CD4-positive, alpha-beta T cell treated with Interleukin-15 for 1 hour (primary cell): ENCODE data around the gene FBN2.
"Not testable (repeated sequence)": the region's sequence is repeated elsewhere in the genome, so short reads cannot be mapped to it uniquely, and the experiment has no call there.

Experiments
- DNase-seq: peaks from one replicate; pipeline ENCODE4 v3.0.0-alpha.2; 2020

FBN2 gene

GRCh38 chr5:128413356-128413755 is 124.7 kb downstream of the FBN2 start:
- DNase-seq, result no peak

- DNase-seq, result no peak
These were observed 125.7 kb downstream of the FBN2 start for GRCh38 chr5:128412145-128412930.

- DNase-seq, result no peak
These were observed 128.8 kb downstream of the FBN2 start for GRCh38 chr5:128409166-128409800.

GRCh38 chr5:128408622-128409021 is 129.4 kb downstream of the FBN2 start:
- no peak for DNase-seq

- no peak for DNase-seq
These were observed 130.1 kb downstream of the FBN2 start for GRCh38 chr5:128407944-128408343.

DNA sequence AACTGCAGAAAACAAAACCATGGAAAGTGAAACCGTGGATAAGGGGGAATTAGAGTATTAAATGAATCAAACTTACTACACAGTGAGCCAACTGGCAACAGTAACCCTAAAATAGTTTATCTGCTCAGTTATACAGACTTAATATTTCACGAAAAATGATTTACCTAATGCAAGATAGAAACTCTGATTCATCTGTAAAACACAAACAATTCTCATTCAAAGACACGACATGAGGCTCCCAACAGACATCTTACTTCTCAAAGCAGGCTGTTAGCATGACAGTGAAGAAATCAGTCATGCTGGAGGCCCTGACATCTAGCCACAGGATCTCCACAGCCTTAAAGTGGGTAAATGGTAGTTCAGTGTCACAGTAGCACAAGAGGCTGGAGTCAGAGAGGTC is 131.2 kb downstream of the FBN2 start:
- DNase-seq, result no peak

- DNase-seq, result no peak
These were observed 132.9 kb downstream of the FBN2 start for GRCh38 chr5:128405159-128405558.

DNA sequence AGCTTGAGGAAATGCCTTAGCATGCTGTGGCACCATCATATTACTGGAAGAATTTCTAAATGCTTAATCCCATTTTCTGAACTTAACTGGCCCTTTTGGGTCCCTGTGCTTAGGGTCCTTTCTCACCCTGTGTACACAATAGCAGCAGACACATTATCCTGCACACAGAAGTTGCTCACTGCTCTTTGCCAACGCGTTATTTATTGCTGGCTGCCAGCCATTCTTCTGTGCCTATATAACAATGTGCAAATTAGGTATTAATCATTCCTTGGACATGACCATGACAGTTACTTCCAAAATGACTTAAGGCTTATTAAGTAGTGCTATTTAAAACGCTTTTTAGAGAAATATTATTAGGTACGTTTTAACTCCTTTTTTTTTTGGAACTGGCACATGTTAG is 134.7 kb downstream of the FBN2 start:
- no peak for DNase-seq

GRCh38 chr5:128402506-128402905 is 135.5 kb downstream of the FBN2 start:
- no peak for DNase-seq

GRCh38 chr5:128400766-128401165 is 137.3 kb downstream of the FBN2 start:
- not testable (repeated sequence) for DNase-seq

DNA sequence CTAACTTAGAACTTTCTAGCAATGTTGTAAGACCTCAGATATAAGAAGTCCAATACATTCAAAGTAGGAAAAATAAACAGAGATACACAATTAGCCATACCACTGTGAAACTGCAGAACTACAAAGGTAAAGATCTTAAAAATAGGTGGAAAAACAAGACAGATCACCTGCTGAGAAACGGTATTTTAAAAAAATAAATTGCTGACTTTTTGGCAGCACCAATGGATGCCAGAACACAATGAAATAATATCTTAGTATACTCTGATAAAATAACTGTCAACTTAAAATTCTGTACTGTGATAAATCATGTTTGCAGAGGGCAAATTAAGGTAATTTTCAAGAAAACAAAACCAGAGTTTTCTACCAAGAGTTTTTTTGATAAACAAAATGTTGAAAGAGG is 138.9 kb downstream of the FBN2 start:
- DNase-seq, result no peak

DNA sequence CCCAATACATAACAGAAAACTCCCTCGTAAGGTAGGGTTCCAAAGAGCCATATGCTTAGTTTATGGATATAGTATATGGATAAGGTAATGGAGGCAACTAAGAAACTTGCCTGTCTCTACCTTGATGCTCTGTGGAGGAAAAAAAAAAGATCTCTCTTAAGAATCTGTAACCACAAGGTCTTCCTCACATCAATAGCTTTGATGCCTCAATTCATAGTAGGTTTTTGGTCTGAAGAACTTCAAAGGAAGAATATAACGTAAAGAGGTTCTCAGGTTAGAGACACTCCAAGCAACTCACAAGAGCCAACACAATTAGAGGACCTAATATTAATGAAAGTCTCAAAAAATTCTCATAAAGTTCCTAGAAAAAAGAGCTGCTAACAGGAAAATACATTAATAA is 140.2 kb downstream of the FBN2 start:
- no peak for DNase-seq

DNA sequence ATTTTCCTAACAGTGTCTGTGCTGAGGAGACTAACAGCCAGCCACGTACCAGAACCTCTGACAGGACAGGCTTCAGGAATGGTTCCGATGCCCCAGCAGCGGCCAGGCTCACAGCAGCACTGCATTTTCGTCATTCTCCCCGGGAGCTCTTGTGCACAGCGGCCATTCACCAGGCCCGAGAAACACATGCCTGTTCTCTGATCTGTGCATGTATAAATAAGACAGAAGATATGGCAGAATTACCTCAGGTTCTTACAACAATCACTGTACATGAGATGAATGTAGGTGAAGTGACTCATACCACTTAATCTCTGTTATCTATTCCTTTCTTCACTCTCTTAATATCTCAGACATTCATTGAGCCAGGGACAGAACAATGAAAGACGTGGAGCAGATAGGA is 143.0 kb downstream of the FBN2 start:
- DNase-seq, result no peak

DNA sequence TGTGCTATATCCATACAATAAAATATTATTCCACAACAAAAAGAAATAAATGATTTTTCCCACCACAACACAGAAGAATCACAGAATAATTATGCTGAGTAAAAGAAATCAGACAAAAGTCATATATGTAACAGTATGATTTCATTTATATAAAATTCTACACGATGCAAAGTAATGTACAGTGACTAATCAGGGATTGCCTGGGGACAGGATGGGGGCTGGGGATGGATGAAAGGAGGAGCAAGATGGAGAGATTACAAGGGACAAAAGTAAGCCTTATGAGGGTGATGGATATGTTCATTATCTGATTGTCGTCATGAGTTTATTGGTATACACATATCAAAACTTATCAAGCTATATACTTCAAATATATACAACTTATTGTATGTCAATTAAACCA is 154.0 kb downstream of the FBN2 start:
- DNase-seq, result no peak

- no peak for DNase-seq
These were observed 157.7 kb downstream of the FBN2 start for GRCh38 chr5:128380337-128380736.

DNA sequence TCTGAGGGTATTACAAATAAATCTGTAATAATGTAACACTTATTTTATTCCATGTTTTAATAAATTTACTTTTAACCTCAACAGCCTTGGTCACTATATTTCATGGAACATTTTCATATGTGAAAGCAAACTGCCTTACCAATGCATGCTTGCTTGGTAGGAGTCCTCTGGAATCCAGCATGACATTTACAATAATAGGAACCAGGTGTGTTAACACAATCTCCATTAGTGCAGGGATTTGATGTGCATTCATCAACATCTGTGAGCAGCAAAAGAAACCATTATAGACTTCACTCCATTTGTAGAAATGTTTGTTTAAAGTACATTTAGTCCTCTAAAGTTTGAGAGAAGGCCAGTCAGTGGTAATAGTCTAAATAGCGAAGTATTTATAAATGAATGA is 159.4 kb downstream of the FBN2 start:
- DNase-seq, result no peak

- DNase-seq, result no peak
These were observed 159.8 kb downstream of the FBN2 start for GRCh38 chr5:128378196-128378595.

- DNase-seq, result no peak
These were observed 161.5 kb downstream of the FBN2 start for GRCh38 chr5:128376577-128376976.

GRCh38 chr5:128366147-128366546 is 171.9 kb downstream of the FBN2 start:
- DNase-seq, result no peak

DNA sequence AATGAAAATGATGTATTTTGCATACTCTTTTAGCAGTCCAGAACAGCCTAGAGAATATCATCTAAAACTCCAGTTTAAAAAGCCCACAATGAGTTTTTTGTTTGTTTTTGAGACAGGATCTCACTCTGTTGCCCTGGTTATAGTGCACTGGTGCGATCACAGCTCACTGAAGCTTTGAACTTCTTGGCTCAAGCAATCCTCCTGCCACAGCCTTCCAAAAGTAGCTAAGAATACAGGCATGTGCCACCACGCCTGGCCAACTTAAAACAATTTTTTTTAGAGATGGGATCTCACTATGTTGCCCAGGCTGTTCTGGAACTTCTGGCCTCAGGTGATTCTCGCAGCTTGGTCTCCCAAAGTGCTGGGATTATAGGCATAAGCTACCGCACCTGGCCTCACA is 175.7 kb downstream of the FBN2 start:
- DNase-seq, result no peak

DNA sequence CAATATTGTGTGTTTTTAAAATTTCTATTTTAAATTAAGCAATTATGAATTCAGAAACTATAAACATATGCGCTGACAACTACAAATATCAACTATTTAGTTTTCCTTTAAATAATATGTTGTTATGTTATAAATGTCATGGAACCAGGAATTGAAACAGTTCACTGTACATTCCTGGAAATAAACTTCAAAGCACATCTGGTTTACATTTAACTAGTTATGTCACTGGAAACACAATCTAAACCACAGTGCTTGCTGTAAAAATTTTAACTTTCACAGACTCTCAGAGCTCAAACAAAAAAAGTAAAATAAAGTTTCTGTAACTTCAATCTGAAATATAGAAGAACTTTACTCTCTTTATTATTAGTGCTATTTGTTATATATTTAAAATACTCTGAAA is 179.2 kb downstream of the FBN2 start:
- DNase-seq, result no peak

- no peak for DNase-seq
These were observed 180.8 kb downstream of the FBN2 start for GRCh38 chr5:128357226-128357625.

GRCh38 chr5:128355961-128356360 is 182.1 kb downstream of the FBN2 start:
- DNase-seq, result no peak

DNA sequence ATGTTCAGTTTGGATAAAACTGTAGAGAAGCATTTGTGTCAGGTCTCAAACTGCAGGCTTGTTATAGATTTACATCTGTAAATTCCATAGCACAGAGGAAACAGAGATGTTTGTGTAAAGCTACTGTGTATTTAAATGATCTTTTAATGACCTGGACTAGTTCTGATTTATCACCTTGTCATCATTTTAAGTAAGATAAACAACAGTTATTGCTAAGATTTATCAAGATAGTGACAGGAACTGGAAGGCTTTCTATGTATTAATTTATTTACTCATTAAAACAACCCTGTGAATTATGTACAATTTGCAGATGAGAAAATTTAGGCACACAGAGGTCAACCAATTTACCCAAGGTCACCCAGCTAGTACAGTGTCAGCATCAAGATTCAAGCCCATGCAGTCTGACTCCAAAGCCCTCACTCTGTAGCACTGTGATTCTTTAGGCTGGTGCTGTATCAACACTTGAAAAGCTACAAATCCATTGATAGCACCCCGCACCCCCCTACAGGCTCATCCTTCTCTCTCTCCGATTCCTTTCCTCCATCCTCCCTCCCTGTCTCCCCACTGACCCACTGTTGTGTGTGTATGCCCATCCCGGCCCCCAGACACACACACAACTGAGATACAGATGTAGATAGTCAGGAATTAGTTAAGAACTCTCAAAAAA is 184.5 kb downstream of the FBN2 start:
- DNase-seq, result no peak
